NT2/D1 (cell line): ENCODE data around the gene CHRNG.

Experiments used
- SUZ12 ChIP-seq: IDR thresholded peaks from 2 replicates; pipeline ENCODE4 v1.6.1; 2011; ENCODE audit not compliant: insufficient read length, insufficient read depth; ENCODE audit errors: extremely low read depth
- YY1 ChIP-seq: IDR thresholded peaks from 2 replicates; pipeline ENCODE4 v1.6.1; 2011; ENCODE audit not compliant: insufficient read length, insufficient read depth
- ZNF274 ChIP-seq: IDR thresholded peaks from 2 replicates; pipeline ENCODE4 v1.6.1; 2011; ENCODE audit warnings: mild to moderate bottlenecking, low read depth, low read length

DNA sequence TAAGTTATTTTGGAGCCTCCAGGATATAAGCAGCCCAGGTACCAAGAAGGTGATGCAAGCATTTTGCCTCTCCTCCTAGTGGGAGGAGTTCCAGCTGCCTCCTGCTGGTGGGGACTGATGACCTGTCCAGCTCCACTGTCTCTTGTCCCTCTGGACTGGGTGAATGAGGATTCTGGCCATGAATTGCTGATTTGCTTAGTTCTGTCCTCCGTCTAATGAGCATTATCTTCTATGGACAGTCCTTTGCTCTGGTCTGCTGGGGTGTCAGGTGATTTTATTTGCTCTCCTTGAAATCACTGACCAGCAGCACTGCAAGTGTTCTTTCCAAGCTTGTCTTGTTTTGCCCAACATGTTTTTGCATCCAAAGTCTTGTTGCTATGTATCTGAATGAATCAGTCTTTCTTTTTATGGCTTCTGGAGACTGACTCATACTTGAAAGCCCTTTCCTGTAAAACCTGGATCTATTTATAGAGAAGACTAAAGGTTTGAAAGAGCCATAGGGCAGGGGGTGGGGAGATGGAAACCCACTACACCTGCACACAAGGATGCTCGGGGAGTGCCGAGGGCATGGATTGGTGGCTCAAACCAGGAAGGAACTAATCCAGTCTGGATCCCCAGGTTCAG, 53.4 kb downstream of the CHRNG start:
- TF ChIP-seq YY1: no peak
- no peak for TF ChIP-seq SUZ12
- TF ChIP-seq ZNF274: no peak
